ENCODE results near the gene SPATA6.
"Not testable (repeated sequence)": the region's sequence is repeated elsewhere in the genome, so short reads cannot be mapped to it uniquely, and the experiment has no call there.

Gene SPATA6

GRCh38 chr1:48471691-48472576 is at the start of gene SPATA6:
Gene SPATA6, minus strand, starts transcription at chr1:48472204. Its CDS starts 196 bp downstream, at chr1:48472008.
- TF ChIP-seq ZNF274 (IDR thresholded peaks at IDR 0.05; ENCODE audit: low read depth, low read length): no peak
- peak within 1 kb of the TSS; percentile 90 for H3K4me3 ChIP-seq (ENCODE audit: low read length)

GRCh38 chr1:48519896-48520295 is 47.9 kb upstream of the SPATA6 start:
- not testable (repeated sequence) for H3K4me3 ChIP-seq (ENCODE audit: low read length)

- no peak overlapping the region for H3K4me3 ChIP-seq (ENCODE audit: low read length)
- no peak for TF ChIP-seq ZNF274 (IDR thresholded peaks at IDR 0.05; ENCODE audit: low read depth, low read length)
Measured at GRCh38 chr1:48506870-48507269, 34.9 kb upstream of the SPATA6 start.

GRCh38 chr1:48500541-48501450 is 28.8 kb upstream of the SPATA6 start:
- no peak for TF ChIP-seq ZNF274 (IDR thresholded peaks at IDR 0.05; ENCODE audit: low read depth, low read length)
- no peak overlapping the region for H3K4me3 ChIP-seq (ENCODE audit: low read length)

- no peak for TF ChIP-seq ZNF274 (IDR thresholded peaks at IDR 0.05; ENCODE audit: low read depth, low read length)
- H3K4me3 ChIP-seq (ENCODE audit: low read length): no peak overlapping the region
Measured at GRCh38 chr1:48499211-48499735, 27.3 kb upstream of the SPATA6 start.

GRCh38 chr1:48498096-48498791 is 26.2 kb upstream of the SPATA6 start:
- H3K4me3 ChIP-seq (ENCODE audit: low read length): no peak overlapping the region
- TF ChIP-seq ZNF274 (IDR thresholded peaks at IDR 0.05; ENCODE audit: low read depth, low read length): no peak

GRCh38 chr1:48495911-48496310 is 23.9 kb upstream of the SPATA6 start:
- no peak for TF ChIP-seq ZNF274 (IDR thresholded peaks at IDR 0.05; ENCODE audit: low read depth, low read length)
- H3K4me3 ChIP-seq (ENCODE audit: low read length): no peak overlapping the region

GRCh38 chr1:48495166-48495565 is 23.2 kb upstream of the SPATA6 start:
- no peak overlapping the region for H3K4me3 ChIP-seq (ENCODE audit: low read length)
- no peak for TF ChIP-seq ZNF274 (IDR thresholded peaks at IDR 0.05; ENCODE audit: low read depth, low read length)

GRCh38 chr1:48493970-48494769 is 22.2 kb upstream of the SPATA6 start:
- no peak overlapping the region for H3K4me3 ChIP-seq (ENCODE audit: low read length)

GRCh38 chr1:48493041-48493440 is 21.0 kb upstream of the SPATA6 start:
- H3K4me3 ChIP-seq (ENCODE audit: low read length): no peak overlapping the region
- no peak for TF ChIP-seq ZNF274 (IDR thresholded peaks at IDR 0.05; ENCODE audit: low read depth, low read length)

More at GRCh38 chr1:48493970-48494769, 22.2 kb upstream of the SPATA6 start:
- no peak for TF ChIP-seq ZNF274 (IDR thresholded peaks at IDR 0.05; ENCODE audit: low read depth, low read length)

- H3K4me3 ChIP-seq (ENCODE audit: low read length): no peak overlapping the region
- TF ChIP-seq ZNF274 (IDR thresholded peaks at IDR 0.05; ENCODE audit: low read depth, low read length): no peak
Measured at GRCh38 chr1:48492392-48492791, 20.4 kb upstream of the SPATA6 start.

GRCh38 chr1:48488721-48489120 is 16.7 kb upstream of the SPATA6 start:
- no peak for TF ChIP-seq ZNF274 (IDR thresholded peaks at IDR 0.05; ENCODE audit: low read depth, low read length)

GRCh38 chr1:48480504-48480903 is 8.5 kb upstream of the SPATA6 start:
- H3K4me3 ChIP-seq (ENCODE audit: low read length): no peak overlapping the region
- no peak for TF ChIP-seq ZNF274 (IDR thresholded peaks at IDR 0.05; ENCODE audit: low read depth, low read length)

More at GRCh38 chr1:48488721-48489120, 16.7 kb upstream of the SPATA6 start:
- no peak overlapping the region for H3K4me3 ChIP-seq (ENCODE audit: low read length)

- not testable (repeated sequence) for H3K4me3 ChIP-seq (ENCODE audit: low read length)
Measured at GRCh38 chr1:48480023-48480422, 8.0 kb upstream of the SPATA6 start.
